Mesendoderm (in vitro differentiated cells): Measurements from ENCODE around the gene TMED6.
"Not testable (repeated sequence)": the region's sequence is repeated elsewhere in the genome, so short reads cannot be mapped to it uniquely, and the experiment has no call there.

Source experiments
- DNase-seq: peaks from one replicate; pipeline ENCODE4 v3.0.0; 2013
- H2AK5ac ChIP-seq: 2 replicates; pipeline ENCODE4 v1.6.1; 2013; ENCODE audit warnings: low read length, inconsistent platforms
- H2BK120ac ChIP-seq: 2 replicates; pipeline ENCODE4 v1.6.1; 2013; ENCODE audit warnings: low read depth, mild to moderate bottlenecking, low read length, moderate library complexity, mixed read lengths
- H2BK15ac ChIP-seq: replicated peaks from 2 replicates; pipeline ENCODE4 v1.6.1; 2013; ENCODE audit warnings: low read depth, mild to moderate bottlenecking, moderate library complexity
- H2BK5ac ChIP-seq: 2 replicates; pipeline ENCODE4 v1.6.1; 2013; ENCODE audit warnings: low read length, inconsistent platforms
- H3K18ac ChIP-seq: 2 replicates; pipeline ENCODE4 v1.6.1; 2013; ENCODE audit warnings: mild to moderate bottlenecking, low read length, mixed read lengths
- H3K23ac ChIP-seq: one replicate; pipeline ENCODE4 v1.6.1; 2013; ENCODE audit warnings: low read length
- H3K27ac ChIP-seq: 2 replicates; pipeline ENCODE4 v1.5.1; 2013; ENCODE audit warnings: low read depth, mild to moderate bottlenecking, inconsistent platforms, low read length, moderate library complexity
- H3K27me3 ChIP-seq: 2 replicates; pipeline ENCODE4 v1.6.1; 2013; ENCODE audit warnings: low read length, control low read depth, mild to moderate bottlenecking, inconsistent platforms; ENCODE audit not compliant: insufficient read depth, poor library complexity
- H3K36me3 ChIP-seq: 2 replicates; pipeline ENCODE4 v1.6.1; 2013; ENCODE audit warnings: low read length, inconsistent platforms; ENCODE audit not compliant: control insufficient read depth, insufficient read depth
- H3K4ac ChIP-seq: one replicate; pipeline ENCODE4 v1.6.1; 2013; ENCODE audit warnings: low read depth, mild to moderate bottlenecking, low read length, moderate library complexity
- H3K4me1 ChIP-seq: 2 replicates; pipeline ENCODE4 v1.6.1; 2013; ENCODE audit warnings: low read depth, low read length, inconsistent platforms; ENCODE audit not compliant: control insufficient read depth
- H3K4me2 ChIP-seq: 2 replicates; pipeline ENCODE4 v1.6.1; 2013; ENCODE audit warnings: low read length
- H3K4me3 ChIP-seq: 2 replicates; pipeline ENCODE4 v1.5.1; 2013; ENCODE audit warnings: mild to moderate bottlenecking, low read length
- H3K56ac ChIP-seq: one replicate; pipeline ENCODE4 v1.6.1; 2013; ENCODE audit warnings: low read length
- H3K79me1 ChIP-seq: 2 replicates; pipeline ENCODE4 v1.6.1; 2013; ENCODE audit warnings: low read length, inconsistent platforms
- H3K79me2 ChIP-seq: 2 replicates; pipeline ENCODE4 v1.6.1; 2013; ENCODE audit warnings: mild to moderate bottlenecking, low read length; ENCODE audit not compliant: control insufficient read depth, insufficient read depth
- H3K9ac ChIP-seq: 2 replicates; pipeline ENCODE4 v1.6.1; 2013; ENCODE audit warnings: low read length, inconsistent platforms
- H4K5ac ChIP-seq: one replicate; pipeline ENCODE4 v1.6.1; 2013; ENCODE audit warnings: low read length
- H4K8ac ChIP-seq: one replicate; pipeline ENCODE4 v1.6.1; 2013; ENCODE audit warnings: low read depth, mild to moderate bottlenecking, control low read depth, low read length, moderate library complexity
- WGBS: extraction: QIAGEN DNeasy Blood & Tissue Kit; methylation state at CpG from one replicate; pipeline ENCODE4 v1.1.7; 2013; ENCODE audit warnings: low lambda C conversion rate, missing lambda C conversion rate; ENCODE audit not compliant: insufficient coverage; ENCODE audit errors: extremely low coverage; 5-methylcytosine and 5-hydroxymethylcytosine counted together

The TMED6 gene

DNA sequence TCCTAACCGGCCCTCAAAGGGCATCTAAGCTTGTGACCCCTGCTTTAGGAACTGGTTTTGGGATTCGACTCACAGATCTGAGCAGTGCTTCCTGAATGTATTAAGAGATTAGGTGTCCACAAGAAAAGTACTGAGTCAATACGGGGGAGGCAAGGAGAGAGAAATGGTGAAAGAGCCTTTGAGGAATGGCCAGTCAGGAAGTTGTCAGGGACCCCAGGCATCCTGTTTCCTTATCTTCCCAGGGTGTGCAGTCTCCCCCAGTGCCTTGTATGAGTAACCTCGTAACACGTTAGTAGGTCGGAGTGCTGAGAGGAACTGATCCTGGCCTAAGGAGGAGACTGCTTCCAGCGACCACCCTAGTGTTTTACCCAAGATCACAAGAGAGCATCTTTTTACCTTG is 16.4 kb upstream of the TMED6 start:
- Histone ChIP-seq H3K4me2 (no peak overlapping the region), H3K9ac (no peak overlapping the region), H2BK5ac (no peak overlapping the region), H3K79me1 (peaks cover 2% of the 10 kb centered on the region), H4K8ac (no peak overlapping the region), H3K18ac (no peak overlapping the region), H2BK15ac (no peak overlapping the region), H3K36me3 (peaks cover 8% of the 10 kb centered on the region), H3K27ac (no peak overlapping the region), H3K23ac (no peak overlapping the region), H3K56ac (no peak overlapping the region), H2BK120ac (no peak overlapping the region), H4K5ac (no peak overlapping the region), H3K4me3 (no peak overlapping the region), H3K79me2 (no peaks in the 10 kb centered on the region), H3K4ac (no peak overlapping the region), H3K4me1 (no peaks in the 10 kb centered on the region), H3K27me3 (no peaks in the 10 kb centered on the region), H2AK5ac (no peak overlapping the region)
- DNase-seq = no peak
- WGBS = no CpG with 5 or more reads among the region's 7 CpGs

DNA sequence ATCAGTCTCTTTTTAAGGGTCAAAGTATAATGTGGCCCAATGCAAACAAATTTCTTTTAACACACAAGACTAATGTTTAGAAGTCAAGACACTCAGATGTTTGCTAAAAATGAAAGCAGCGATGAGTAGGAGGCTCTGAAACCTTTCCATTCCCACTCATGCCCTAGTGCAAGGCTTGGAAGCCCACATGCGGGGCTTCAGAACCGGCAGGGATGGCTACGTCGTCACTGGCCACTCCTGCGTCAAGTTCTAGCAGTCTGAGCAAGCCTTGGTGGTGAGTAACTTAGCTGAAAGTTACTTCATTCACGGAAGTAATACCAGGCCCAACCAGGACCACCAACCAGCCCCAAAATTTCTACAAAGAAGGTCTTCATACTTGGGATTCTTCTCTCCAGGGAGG is 14.8 kb upstream of the TMED6 start:
- H3K79me2 ChIP-seq = no peaks in the 10 kb centered on the region
- H4K8ac ChIP-seq = no peak overlapping the region
- no peak overlapping the region for H3K4ac ChIP-seq
- H3K36me3 ChIP-seq = peaks cover 8% of the 10 kb centered on the region
- WGBS = no CpG with 5 or more reads among the region's 7 CpGs
- H2BK120ac ChIP-seq = no peak overlapping the region
- no peak overlapping the region for H3K56ac ChIP-seq
- no peak overlapping the region for H2AK5ac ChIP-seq
- no peak overlapping the region for H2BK15ac ChIP-seq
- H3K79me1 ChIP-seq = no peaks in the 10 kb centered on the region
- no peak overlapping the region for H3K4me3 ChIP-seq
- H2BK5ac ChIP-seq = no peak overlapping the region
- H3K23ac ChIP-seq = no peak overlapping the region
- H3K18ac ChIP-seq = no peak overlapping the region
- H3K27me3 ChIP-seq = no peaks in the 10 kb centered on the region
- DNase-seq = no peak
- H3K27ac ChIP-seq = no peak overlapping the region
- H3K4me1 ChIP-seq = no peaks in the 10 kb centered on the region
- H3K4me2 ChIP-seq = no peak overlapping the region
- H4K5ac ChIP-seq = no peak overlapping the region
- H3K9ac ChIP-seq = no peak overlapping the region

DNA sequence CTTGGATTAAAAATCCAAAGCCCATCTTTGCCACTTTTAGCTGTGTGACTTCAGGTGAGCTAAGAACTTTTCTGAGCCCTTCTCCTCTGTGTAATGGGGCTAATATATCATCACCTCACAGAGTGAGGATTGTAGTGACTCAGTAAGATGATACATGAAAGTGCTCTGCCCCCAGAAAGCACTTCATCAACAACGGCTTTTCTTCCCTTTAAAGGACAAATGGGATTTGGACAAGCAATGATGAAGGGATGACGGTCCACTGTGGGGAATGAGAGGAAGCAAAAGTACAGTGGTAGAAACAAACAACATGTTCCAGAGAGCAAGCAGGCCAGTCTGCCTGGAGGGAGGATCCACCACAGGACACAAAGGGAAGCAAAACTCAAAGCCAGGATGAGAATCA is 14.3 kb upstream of the TMED6 start:
- no peaks in the 10 kb centered on the region for H3K79me2 ChIP-seq
- H3K18ac ChIP-seq = no peak overlapping the region
- no peak overlapping the region for H4K5ac ChIP-seq
- no peak overlapping the region for H3K23ac ChIP-seq
- H3K4me3 ChIP-seq = no peak overlapping the region
- H3K56ac ChIP-seq = no peak overlapping the region
- H3K4ac ChIP-seq = no peak overlapping the region
- H3K27me3 ChIP-seq = no peaks in the 10 kb centered on the region
- no peaks in the 10 kb centered on the region for H3K79me1 ChIP-seq
- H2BK5ac ChIP-seq = no peak overlapping the region
- no peak overlapping the region for H4K8ac ChIP-seq
- no peaks in the 10 kb centered on the region for H3K4me1 ChIP-seq
- WGBS = no CpG with 5 or more reads among the region's 2 CpGs
- DNase-seq = no peak
- no peak overlapping the region for H3K27ac ChIP-seq
- no peak overlapping the region for H3K9ac ChIP-seq
- H3K36me3 ChIP-seq = peaks cover 8% of the 10 kb centered on the region
- H2AK5ac ChIP-seq = no peak overlapping the region
- no peak overlapping the region for H3K4me2 ChIP-seq
- H2BK15ac ChIP-seq = no peak overlapping the region
- H2BK120ac ChIP-seq = no peak overlapping the region

DNA sequence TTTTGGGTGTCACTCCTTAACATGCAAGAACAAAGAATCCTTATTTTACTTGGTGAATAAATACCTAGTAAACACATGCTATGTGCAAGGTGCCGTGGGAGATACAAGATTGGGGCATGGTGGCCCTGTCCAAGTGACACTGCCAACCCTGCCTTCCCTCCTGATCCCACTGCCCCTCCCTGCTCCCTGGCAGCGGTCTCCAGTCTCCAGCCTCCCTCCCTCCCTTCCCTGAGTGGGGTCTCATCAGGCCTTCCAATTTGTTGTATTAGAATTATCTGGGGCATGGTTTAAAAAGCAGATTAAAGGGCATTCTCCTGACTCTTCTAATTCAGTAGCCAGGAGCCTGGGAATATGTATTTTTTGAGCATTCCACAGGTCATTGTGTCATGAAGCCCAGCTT is 12.5 kb upstream of the TMED6 start:
- Histone ChIP-seq H4K8ac (no peak overlapping the region), H3K27ac (no peak overlapping the region), H3K4me2 (no peak overlapping the region), H2BK15ac (no peak overlapping the region), H3K79me2 (no peaks in the 10 kb centered on the region), H3K9ac (no peak overlapping the region), H3K18ac (no peak overlapping the region), H3K56ac (no peak overlapping the region), H4K5ac (no peak overlapping the region), H3K4me3 (no peak overlapping the region), H2AK5ac (no peak overlapping the region), H2BK5ac (no peak overlapping the region), H3K79me1 (no peaks in the 10 kb centered on the region), H2BK120ac (no peak overlapping the region), H3K23ac (no peak overlapping the region), H3K4me1 (no peaks in the 10 kb centered on the region), H3K27me3 (no peaks in the 10 kb centered on the region), H3K4ac (no peak overlapping the region), H3K36me3 (peaks cover 7% of the 10 kb centered on the region)
- no CpG with 5 or more reads among the region's 2 CpGs for WGBS
- no peak for DNase-seq

DNA sequence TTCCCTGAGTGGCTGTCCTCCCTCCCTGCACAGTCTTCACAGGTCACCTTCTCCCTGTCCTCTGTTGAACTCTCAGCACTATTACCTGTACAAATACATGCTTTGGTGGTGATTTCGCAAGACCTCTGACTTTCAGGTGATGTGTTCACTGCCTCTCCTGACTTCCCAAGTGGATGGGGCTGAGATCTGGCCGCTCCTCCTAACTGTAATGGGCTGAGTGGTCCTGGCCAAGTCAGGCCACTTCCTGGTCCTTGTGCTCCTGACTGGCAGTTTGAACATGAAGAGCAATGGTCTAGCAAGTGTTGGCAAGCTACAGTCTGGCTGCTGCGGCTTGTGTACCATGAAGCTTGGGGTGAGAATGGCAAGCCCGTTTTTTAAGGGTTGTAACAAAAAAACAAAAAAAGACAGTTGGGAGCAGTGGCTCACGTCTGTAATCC is 11.7 kb upstream of the TMED6 start:
- Histone ChIP-seq H2BK120ac (no peak overlapping the region), H3K56ac (no peak overlapping the region), H3K4ac (no peak overlapping the region), H2BK15ac (no peak overlapping the region), H3K4me1 (no peaks in the 10 kb centered on the region), H3K36me3 (peaks cover 6% of the 10 kb centered on the region), H3K79me2 (no peaks in the 10 kb centered on the region), H3K27ac (no peak overlapping the region), H2AK5ac (no peak overlapping the region), H3K4me3 (no peak overlapping the region), H3K79me1 (no peaks in the 10 kb centered on the region), H3K23ac (no peak overlapping the region), H4K8ac (no peak overlapping the region), H3K18ac (no peak overlapping the region), H3K27me3 (no peaks in the 10 kb centered on the region), H3K4me2 (no peak overlapping the region), H3K9ac (no peak overlapping the region), H2BK5ac (no peak overlapping the region), H4K5ac (no peak overlapping the region)
- DNase-seq = no peak
- no CpG with 5 or more reads among the region's 5 CpGs for WGBS

DNA sequence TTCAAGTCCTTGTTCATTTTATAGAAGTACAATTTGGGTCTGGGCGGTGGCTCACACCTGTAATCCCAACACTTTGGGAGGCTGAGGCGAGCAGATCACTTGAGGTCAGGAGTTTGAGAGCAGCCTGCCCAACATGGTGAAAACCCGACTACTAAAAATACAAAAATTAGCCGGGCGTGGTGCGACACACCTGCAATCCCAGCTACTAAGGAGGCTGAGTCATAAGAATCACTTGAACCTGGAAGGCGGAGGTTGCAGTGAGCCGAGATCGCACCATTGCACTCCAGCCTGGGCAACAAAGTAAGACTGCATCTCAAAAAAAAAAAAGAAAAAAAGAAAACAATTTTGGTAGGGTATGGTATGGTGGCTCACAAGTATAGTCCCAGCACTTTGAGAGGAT is 8.5 kb upstream of the TMED6 start:
- not testable (repeated sequence) for H2BK15ac ChIP-seq, H3K4ac ChIP-seq, H3K79me2 ChIP-seq, H3K79me1 ChIP-seq, H3K27ac ChIP-seq, H3K56ac ChIP-seq, H2BK120ac ChIP-seq, DNase-seq, H4K5ac ChIP-seq, H2AK5ac ChIP-seq, H3K23ac ChIP-seq, H3K27me3 ChIP-seq, H3K36me3 ChIP-seq, H3K18ac ChIP-seq, H3K4me2 ChIP-seq, H4K8ac ChIP-seq, H2BK5ac ChIP-seq, H3K4me1 ChIP-seq, H3K4me3 ChIP-seq, H3K9ac ChIP-seq
- WGBS = no CpG with 5 or more reads among the region's 9 CpGs
